HG02763 (cell line): ENCODE measurements around the gene MYMX.
A peak's percentile ranks its signal among the peaks of the same experiment; 100 is the strongest.

ENCODE experiments used
- ATAC-seq: cut with Tn5 transposase; IDR thresholded peaks from one replicate; pipeline ENCODE4 v1.9.1; 2021; ENCODE audit warnings: mild to moderate bottlenecking, moderate library complexity; ENCODE audit not compliant: unreplicated experiment

MYMX gene

GRCh38 chr6:44249082-44249748 is 32.5 kb downstream of the MYMX start:
- no peak for ATAC-seq

- ATAC-seq = no peak
These were observed 33.5 kb downstream of the MYMX start for GRCh38 chr6:44250067-44250717.

- no peak for ATAC-seq
These were observed 34.0 kb downstream of the MYMX start for GRCh38 chr6:44250718-44251123.

DNA sequence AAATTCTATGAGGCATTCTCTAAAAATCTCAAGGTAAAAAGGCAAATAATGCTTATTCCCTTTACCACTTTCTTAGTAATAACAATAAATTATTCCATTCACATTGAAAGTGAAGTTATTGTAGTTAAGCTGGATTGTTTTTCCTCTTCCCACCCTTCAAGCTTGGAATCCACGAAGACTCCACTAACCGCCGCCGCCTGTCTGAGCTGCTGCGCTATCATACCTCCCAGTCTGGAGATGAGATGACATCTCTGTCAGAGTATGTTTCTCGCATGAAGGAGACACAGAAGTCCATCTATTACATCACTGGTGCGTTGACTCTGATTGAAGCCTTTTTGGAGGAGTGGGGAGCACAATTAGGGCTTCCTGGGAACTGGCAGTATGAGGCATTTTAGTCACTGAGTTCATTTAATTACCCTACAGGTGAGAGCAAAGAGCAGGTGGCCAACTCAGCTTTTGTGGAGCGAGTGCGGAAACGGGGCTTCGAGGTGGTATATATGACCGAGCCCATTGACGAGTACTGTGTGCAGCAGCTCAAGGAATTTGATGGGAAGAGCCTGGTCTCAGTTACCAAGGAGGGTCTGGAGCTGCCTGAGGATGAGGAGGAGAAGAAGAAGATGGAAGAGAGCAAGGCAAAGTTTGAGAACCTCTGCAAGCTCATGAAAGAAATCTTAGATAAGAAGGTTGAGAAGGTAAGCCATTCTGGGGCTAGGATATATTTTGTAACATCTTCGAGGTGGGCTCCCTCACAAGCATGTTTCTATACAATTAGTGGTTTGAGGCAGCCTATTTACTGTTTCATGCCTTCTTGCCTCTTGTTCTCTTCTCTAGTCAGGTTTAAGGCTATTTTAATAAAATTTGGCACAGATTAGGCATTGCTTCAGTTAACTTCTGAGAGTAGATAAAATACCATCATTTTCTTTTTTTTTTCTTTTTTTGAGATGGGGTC is 35.1 kb downstream of the MYMX start:
- no peak for ATAC-seq

- ATAC-seq = no peak
These were observed 36.8 kb downstream of the MYMX start for GRCh38 chr6:44253307-44254101.

DNA sequence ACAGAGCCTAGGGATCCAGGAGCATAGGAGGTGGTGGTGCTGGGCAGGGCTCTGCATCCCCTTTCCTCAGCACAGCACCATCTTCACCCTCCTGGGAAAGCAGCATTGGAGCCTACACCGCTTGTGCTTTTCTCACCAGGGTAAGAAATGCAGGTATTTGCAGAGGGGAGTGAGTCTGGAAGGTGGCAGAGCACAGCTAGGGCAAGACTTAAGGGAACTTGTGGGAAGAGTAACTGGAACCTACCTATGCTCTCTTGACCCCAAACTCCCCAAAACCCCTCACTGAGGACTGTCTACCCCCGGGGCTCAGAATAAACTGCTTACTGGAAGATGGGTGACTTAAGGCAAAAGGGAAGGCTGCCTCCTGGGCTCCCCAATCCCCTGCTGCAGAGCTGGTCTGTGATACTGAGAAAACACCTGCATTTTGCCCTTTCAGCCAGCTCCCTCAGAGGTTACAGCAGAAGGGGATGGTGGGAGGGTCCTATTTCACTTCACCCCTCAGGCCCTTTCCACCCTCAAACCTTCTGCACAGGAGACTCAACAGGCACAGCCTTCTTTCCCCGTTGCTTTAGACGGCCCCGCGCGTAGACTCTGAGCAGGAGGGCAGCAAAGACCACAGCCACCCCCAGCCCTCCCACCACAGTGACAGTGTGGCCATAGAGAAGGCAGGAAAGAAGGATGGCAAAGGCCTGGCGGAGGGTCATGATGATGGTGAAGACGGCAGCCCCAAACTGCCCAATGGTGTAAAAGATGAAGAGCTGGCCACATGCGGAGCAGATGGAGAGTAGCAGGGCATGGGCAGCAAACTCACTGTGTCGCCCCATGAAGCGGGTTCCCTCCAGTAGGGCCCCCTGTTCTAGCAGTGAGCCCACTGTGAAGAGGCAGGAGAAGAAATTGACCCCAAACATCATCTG is 37.7 kb downstream of the MYMX start:
- no peak for ATAC-seq

- ATAC-seq = no peak
These were observed 38.5 kb downstream of the MYMX start for GRCh38 chr6:44255105-44255808.

GRCh38 chr6:44255871-44256774 is 39.4 kb downstream of the MYMX start:
- no peak for ATAC-seq

DNA sequence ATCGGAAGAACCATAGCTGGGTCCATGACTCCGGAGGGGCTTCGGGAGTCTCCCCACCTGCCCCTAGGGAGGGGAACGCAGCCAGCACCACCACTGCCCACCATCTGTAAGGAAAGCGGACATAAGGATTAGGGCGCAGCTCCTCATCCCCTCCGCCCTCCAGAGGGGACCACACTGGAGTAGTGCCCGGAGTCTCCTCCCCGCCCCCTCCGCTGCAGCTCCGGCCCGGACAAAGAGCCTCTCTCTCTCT is 40.0 kb downstream of the MYMX start:
- ATAC-seq = no peak

- peak; percentile 52 for ATAC-seq
These were observed 40.5 kb downstream of the MYMX start, which contains the start of gene SLC35B2 for GRCh38 chr6:44257025-44257752. SLC35B2 (minus strand) TSS chr6:44257528; CDS start chr6:44257410, 118 bp downstream.

GRCh38 chr6:44257753-44258324 is 41.1 kb downstream of the MYMX start:
- ATAC-seq = peak; percentile 17

DNA sequence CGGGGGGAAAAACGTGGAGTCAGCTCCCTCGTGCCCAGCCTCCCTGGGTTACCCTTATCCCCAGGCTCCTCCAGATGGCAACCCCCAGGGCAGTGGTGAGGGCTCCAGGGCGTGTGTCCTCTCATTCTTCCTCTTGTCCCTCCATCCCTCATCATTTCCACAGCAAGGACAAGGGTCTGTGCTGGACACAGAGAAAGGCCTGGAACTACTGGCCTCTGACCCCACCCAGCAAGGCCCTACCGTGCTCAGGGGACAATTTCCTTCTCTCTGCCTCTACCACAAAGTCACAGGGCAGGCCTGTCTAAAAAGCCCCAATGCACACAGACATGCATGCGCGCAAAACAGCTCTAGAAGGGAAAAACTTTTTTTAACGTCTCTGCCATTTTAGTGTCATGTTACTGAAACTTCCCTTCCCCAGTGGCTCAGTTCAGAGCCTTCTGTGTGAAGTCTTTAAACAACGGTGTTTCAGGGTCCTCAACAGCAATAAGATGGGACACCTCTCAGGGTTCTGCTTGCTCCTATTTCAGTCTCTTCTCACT is 41.7 kb downstream of the MYMX start:
- no peak for ATAC-seq

- ATAC-seq = no peak
These were observed 42.2 kb downstream of the MYMX start for GRCh38 chr6:44258921-44259320.

GRCh38 chr6:44260011-44260410 is 43.3 kb downstream of the MYMX start:
- ATAC-seq = no peak

- no peak for ATAC-seq
These were observed 43.9 kb downstream of the MYMX start for GRCh38 chr6:44260451-44261297.

GRCh38 chr6:44261581-44261980 is 44.9 kb downstream of the MYMX start:
- ATAC-seq = no peak
